Choroid plexus epithelial cell (primary cell): ENCODE measurements around the gene KCNAB1.

Experiments
- DNase-seq: peaks from one replicate; pipeline ENCODE4 v3.0.0-alpha.2; 2010; ENCODE audit warnings: low read depth
- H3K4me3 ChIP-seq: 2 replicates; pipeline ENCODE4 v1.5.1; 2011; ENCODE audit warnings: low read depth, mild to moderate bottlenecking, control low read depth, low read length, moderate library complexity
- TF ChIP-seq, protein P1 (sequence below): conservative IDR thresholded peaks from 2 replicates; pipeline ENCODE4 v1.5.1; 2011; ENCODE audit warnings: low read depth, mild to moderate bottlenecking, control low read depth, inconsistent platforms, low read length, moderate library complexity

KCNAB1 gene

DNA sequence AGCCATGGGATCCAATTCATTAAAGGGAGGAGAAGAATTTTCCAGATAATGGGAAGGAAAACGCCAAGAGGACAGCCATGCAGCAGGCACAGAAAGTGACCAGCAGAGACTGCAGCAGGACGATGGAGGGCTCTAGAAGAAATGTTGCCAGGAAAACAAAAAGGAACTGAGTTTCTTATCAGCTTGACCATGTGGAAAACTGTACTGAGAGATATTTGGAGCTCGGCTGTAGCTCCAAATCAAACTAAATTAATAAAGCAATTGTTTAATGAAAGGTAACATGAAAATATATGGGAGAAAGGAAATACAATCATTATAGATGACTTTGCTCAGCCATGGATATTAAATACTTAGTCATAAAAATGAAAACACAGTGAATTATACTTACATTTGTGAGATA is 370.8 kb downstream of the KCNAB1 start:
- DNase-seq = no peak

DNA sequence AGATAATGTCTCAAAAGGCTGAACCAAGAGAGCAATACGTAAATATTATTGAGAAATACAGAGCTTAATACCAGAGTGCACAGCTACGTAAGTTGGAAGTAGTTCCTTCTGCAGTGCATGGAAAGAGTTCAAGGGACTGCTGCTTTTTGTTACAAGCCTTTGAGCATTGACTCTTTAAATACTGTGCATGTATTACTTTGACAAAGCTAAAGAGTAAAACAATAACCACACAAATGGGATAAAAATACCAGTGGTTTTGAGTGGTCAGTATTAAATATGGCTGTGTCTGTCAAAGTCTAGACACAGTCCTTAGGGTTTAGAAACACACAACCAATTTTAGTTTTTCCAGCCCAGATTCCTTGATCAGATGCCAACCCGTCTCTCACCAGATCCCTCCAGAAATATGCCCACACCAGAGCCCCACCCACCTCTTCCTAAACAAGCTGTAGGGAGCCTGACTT is 372.5 kb downstream of the KCNAB1 start:
- TF ChIP-seq, protein P1, sequence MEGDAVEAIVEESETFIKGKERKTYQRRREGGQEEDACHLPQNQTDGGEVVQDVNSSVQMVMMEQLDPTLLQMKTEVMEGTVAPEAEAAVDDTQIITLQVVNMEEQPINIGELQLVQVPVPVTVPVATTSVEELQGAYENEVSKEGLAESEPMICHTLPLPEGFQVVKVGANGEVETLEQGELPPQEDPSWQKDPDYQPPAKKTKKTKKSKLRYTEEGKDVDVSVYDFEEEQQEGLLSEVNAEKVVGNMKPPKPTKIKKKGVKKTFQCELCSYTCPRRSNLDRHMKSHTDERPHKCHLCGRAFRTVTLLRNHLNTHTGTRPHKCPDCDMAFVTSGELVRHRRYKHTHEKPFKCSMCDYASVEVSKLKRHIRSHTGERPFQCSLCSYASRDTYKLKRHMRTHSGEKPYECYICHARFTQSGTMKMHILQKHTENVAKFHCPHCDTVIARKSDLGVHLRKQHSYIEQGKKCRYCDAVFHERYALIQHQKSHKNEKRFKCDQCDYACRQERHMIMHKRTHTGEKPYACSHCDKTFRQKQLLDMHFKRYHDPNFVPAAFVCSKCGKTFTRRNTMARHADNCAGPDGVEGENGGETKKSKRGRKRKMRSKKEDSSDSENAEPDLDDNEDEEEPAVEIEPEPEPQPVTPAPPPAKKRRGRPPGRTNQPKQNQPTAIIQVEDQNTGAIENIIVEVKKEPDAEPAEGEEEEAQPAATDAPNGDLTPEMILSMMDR = no peak
- H3K4me3 ChIP-seq = no peak overlapping the region
- no peak for DNase-seq

More for the DNA sequence above, 370.8 kb downstream of the KCNAB1 start:
- TF ChIP-seq, protein P1 = no peak
- no peak overlapping the region for H3K4me3 ChIP-seq

DNA sequence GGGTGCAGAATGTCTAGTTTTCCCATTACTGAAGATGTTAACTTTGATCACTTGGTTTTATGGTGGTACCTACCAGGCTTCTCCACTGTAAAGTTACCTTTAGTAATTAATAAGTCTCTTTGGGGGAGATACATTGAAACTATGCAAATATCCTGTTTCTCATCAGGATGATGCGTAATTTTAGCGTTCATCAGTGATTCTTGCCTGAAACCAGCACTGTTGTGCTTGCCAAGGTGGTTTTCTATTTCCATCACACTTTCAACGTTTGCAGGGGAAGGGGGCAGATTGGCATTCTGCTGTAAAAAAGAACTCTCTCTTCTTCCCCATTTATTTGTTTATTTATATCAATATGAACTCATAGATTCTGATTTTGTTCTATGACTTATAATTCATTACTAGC is 373.5 kb downstream of the KCNAB1 start:
- DNase-seq = no peak
- TF ChIP-seq, protein P1 = no peak
- H3K4me3 ChIP-seq = no peak overlapping the region

DNA sequence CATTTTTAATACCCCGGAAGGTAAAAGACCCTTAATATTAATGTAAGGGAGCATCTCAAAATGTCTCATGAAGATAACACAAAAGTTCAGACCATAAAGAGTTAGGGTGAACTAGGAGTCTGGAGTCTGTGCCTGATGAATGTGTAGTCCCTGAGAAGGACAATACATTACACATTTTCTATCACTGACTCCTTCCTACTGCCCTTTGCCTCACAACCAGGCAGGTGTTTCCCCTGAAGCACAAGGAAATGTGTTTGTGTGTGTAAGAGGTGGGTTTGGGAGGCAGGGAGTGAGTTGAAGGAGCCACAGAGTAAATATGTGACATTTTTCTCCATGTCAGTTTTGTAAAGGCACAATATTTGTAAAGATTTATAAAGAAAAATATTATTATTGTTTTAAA is 375.4 kb downstream of the KCNAB1 start:
- H3K4me3 ChIP-seq = no peak overlapping the region
- no peak for DNase-seq
- TF ChIP-seq, protein P1 = no peak

DNA sequence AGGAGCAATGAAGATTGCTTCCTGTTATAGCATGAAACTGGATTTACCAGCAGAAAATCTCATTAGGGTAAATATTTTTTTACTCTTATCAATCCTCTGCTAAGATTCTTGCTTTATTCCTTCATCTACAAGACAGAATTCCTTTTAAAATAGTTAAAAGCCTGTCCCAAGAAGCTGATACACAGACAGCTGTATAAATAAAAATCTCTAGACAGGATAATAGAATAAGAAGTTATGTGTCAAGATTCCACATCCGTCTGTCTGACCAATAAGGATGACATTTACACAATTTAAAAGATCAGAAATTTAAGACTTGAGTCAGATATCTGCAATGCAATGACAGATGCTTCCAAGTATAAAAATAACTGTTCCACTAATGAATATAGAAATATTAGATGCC is 376.9 kb downstream of the KCNAB1 start:
- DNase-seq = no peak
- TF ChIP-seq, protein P1 = no peak
- H3K4me3 ChIP-seq = no peak overlapping the region

DNA sequence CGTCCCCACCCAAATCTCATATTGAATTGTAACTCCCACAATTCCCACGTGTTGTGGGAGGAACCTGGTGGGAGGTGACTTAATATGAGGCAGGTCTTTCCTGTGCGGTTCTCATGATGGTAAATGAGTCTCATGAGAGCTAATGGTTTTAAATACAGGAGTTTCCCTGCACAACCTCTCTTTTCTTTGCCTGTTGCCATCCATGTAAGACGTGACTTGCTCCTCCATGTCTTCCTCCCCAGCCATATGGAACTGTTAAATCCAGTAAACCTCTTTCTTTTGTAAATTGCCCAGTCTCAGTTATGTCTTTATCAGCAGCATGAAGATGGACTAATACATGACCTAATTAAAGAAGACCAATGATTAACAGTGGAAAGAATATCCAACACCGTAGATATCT is 377.9 kb downstream of the KCNAB1 start:
- H3K4me3 ChIP-seq = no peak overlapping the region
- TF ChIP-seq, protein P1 = no peak
- DNase-seq = no peak

DNA sequence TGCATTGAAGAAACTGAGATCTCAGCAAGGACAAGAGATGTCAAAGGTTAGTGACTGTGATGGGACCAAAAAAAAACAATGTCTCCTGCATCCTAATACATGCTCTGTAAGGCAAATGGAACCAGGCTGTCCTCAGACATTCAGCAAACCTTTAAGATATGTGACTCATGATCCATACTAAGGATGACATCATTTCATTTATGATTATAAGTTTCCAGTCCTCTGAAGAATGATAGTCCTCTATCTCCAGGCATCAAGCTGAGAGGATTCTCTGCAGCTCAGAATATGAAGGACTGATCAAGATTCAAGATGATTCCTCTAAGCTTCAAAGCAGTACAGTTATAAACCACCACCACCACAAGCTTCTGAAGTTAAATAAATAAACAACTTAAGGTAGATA is 386.9 kb downstream of the KCNAB1 start:
- H3K4me3 ChIP-seq = no peak overlapping the region
- TF ChIP-seq, protein P1 = no peak
- DNase-seq = no peak
